UCSD-AML1 (cell line): Measurements from ENCODE around the gene FXYD6.

Source experiments
- DNase-seq: peaks from one replicate; lab custom pipeline; 2025; ENCODE audit not compliant: unreplicated experiment; lab: John Stamatoyannopoulos, UW

FXYD6 gene

DNA sequence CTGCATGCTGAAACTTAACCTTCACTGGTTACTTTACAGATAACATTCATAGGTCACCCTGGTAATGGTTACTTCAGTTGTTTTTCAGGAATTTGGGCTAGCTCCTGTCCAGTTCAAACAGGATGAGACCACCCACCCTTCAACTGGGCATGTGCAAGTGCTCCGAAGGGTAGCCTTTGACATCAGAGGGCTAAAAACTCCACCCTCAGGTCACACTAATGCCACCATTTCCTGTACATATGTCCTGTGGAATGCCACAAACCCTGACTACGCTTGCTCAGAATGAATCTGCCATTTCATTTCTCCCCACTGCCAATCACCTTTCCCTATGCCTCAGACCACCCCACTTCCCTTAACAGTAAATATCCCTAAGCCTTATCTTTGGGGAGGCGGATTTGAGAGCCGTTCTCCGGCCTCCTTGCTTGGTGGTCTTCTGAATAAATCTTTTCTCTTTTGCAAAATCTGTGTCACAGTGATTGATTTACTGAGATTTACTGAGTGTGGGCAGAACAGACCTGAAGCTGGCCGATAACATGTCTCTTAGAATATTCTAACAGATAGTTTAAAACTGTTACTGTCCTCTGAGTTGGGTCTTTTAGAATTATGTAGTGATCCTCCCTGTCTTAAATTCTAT lies 26.6 kb downstream of the FXYD6 start:
- DNase-seq: no peak

DNA sequence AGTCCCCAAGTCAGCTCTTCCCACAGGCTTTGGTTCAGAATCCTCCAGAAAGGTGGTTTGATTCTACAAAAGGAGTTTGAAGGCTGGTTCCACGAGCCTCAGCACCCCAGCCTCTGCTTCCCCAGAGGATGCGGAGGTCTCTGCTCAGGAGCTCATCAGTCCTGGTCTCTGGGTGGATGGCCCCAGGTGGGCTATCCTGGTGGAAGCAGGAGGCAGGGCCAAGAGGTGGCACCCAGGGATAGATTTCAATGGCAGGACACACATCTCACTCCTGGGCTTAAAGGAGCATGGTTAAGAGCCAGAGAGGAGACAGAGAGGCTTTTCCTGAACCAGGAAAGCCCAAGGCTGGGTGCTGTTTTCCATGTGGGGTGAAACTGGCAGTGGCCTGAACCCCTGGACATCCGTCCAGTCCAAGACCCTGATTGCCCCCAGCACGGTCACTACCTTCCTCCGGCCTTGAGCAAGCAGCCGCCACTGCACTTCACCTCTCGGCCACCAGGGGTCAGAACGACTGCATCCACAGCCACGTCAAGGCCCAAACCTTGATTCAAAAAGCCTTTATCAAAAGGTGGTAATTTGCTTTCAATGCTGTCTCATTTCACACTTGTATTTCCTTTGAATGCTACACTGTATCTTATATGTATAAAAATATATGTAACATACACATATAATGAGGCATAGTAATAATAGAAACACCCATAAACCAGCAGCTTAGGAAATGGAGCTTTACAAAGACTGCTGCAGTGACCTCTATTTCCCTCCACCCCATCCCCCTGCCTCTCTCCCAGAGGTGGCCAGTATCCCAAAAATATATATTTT lies 32.6 kb downstream of the FXYD6 start:
- DNase-seq: peak; percentile 76

DNA sequence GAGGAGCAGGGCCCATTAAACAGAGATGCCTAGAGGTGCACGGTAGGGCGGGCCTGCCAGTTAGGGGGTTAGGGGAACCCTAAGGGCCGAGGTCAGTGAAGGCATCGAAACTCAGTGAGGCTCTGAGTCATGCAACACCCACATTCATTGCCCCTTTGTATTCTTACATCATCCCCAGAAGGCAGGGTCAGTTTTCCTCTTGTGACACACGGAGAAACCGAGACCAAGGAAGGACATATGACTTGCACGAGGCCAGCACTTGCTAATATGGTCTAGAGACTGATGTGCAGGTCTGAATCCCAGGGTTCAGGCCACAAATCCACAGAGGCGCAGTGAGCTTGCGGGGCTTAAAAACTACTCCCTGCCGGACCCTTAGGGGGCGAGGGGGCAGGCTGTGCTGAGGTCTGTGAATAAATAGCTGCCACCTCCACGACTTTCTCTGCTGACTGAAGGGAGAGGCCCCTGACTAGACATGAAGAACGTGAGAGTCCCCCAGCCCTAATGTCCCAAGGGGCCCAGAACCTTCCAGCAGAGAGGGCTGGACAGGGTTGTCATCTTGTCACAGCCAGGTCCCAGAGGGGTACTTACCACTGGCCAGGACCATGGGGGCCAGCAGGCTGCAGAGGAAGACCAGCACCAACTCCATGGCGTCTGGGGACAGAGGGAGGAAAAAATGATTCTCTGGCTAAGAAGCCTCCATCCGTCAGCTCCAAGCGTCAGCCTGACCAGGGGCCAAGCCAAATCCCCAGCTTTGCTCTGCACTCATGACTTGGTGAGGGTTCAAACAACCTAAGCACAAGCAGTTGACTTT lies 34.1 kb downstream of the FXYD6 start:
- DNase-seq: no peak

DNA sequence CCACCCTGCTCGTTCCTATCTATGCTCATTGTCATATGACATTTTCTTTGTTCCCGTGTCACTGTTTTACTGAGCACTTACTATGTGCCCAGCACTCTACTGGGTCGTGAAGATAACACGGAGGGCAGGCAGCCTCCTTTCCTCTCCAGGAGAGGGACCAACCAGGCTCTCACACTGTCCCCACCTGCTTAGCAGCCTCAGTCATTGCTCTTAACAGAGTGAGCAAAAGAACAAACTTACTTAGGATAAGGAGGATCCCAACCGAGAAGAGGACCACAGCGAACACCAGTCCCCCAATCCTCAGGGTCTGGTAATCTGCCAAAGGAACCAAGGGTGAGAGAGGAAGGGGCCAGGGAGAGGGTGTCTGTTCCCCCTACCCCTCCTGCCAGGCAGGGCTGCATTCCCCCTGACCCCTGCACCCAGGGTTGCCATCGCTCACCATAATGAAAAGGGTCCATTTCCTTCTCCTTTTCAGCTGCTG lies 34.9 kb downstream of the FXYD6 start:
- DNase-seq: no peak

DNA sequence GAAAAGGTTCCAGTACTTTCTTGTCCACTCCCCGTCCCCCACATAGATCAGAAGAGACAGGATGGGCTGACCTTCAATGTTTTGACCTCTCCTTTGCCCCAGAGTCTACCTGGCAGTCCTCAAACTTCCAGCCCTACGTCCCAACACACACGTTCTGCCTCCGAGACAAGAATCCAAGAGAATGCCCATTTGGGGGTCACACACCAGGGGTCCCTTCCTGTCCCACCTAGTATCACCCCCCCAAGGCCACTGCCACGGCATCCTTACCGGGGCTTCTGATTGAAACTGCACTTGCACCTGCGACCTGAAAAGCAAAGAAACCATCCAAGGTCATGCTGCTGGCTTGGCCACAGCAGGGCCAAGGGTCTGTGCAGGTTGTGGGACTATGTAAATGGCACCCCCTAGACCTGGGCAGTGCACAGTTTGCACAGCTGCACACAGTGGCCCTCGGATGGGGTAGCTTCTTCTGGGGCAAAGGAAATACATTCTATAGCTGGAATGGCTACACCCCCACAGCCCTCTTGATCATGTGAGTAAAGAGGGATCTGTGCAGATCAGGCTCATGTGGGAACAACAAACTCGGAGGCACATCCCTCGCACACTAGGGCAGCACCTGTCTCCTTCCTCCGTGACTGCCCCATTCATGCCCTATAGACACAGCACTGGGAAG lies 35.4 kb downstream of the FXYD6 start:
- DNase-seq: no peak

DNA sequence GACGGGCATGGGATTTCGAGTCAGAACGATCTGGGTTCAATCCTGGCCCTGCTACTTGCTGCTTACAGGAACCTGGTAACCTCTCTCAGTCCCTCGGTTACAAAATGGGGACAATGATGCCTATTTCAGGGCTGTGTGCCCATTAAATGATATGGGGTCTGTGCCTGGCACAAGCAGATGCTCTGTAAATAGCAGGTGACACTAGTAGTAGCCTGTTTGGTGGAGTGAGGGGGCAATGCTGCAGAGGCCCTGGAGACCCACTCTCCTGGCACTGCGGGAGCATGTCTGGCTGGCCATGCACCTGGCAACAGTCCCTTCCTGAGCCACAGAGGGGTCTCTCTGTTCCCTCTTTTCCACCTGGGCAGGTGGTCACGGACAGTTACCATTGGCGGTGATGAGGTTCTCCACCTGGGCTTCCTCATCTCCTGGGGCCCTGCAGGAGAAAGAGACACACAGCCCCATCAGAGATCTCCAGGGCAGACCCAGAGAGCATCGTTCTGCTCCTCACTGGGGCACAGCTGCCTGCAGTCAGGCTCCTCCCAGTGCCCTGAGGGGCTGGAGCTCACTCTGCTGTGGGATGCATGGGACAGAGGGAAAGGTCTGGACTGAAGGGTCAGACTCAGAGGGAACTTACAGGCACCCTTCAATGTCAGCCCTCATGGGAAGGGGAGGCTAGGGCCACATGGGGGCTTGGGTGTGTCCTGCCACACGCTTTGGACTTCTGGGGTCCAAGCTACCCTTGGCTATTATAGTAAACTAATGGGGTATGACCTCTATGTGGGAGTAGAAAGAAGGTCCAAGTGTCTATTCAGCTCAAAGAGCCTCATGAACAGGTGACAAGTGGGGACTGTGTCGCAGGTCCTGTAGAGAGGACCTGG lies 36.3 kb downstream of the FXYD6 start:
- no peak for DNase-seq

DNA sequence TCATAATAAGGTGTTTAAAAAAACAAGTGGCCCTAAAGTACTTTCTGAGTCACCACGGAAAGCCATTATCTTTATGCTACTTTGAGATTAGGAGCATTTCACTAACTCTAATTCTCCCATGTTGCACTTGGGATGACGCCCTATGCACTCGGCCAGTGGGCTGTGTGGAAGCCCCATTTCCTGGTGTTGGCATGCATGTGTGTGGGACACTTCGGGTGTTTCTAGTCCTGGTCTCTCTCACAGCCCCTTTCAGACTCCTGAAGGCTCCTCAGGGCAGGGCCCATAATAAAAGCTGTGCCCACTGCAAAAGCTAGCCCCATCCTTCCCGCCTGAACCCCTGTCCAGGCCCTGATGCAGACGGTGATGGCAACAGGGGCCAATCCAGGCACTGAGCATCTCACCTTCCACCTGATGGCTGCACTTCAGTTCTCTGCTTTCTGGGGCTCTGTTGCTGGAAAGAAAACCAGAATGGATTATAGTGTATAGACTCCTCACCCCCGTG lies 37.0 kb downstream of the FXYD6 start:
- no peak for DNase-seq

DNA sequence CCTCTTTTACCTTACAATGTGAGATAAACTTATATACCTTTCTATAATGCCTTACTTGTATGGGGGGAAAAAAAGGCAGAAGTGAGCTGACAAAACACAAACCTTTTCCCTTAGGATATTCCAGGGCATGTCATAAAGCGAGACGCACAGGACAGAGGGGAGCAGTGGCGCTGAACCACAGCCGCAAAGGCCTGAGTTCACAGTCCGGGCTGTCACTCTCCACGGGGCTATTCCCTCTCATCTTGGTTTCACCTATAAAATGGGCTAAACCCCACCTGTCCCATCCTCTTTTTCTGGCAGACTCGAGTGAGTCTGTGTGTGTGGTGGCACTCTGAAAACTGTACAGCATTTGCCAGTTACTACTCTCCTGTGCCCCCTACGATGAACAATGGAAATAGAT lies 37.6 kb downstream of the FXYD6 start:
- no peak for DNase-seq

DNA sequence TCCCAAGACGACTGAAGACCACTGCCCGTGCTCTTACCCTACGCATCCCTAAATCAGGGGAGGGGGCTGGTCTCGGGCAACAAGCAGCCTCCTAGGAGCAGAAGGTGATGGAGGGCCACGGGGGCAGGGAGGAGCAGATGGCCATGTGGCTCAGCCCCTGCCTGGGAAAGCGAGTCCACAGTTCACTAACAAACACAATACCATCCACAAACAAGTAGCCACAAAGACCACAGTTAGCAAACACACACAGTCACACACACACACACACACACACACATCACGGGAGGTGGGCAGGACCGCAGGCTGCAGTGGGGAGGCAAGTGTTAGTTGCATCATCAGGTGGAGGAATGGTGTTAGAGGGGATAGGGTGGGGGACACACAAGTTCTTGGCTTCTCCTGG lies 38.7 kb downstream of the FXYD6 start:
- DNase-seq: no peak

DNA sequence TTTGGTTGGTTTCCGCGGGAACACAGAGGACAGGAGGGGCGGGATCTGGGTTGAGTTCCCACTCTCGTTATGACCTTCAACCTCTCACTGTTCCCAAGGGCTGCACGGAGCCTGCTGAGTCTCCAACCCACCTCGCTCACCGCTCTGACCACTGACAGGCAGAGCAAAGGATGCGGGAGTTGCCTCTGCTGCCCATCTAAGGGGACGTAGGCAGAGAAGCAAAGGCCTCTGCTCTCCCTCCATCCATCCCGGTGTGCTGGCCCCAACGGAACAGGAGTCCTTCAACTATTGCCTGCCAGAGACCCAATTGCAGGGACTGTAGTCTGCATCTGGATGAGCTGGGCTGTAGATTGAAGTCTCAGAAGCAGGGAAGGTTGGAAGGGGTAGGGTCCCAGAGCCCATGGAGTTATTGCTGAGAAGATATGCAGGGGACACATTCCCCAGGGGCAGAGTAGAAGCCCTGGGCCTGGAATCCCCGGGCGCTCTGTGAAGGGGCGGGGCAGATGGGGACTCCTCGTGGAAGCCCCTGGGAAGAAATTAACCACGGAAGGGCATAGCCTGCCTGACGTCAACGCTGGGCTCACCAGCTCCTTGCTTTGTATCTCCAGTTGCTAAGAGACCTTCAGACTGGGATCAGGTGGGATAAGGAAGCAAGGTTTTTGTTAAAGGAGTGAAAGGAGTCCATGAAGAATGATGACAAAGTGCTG lies 39.2 kb downstream of the FXYD6 start:
- no peak for DNase-seq

DNA sequence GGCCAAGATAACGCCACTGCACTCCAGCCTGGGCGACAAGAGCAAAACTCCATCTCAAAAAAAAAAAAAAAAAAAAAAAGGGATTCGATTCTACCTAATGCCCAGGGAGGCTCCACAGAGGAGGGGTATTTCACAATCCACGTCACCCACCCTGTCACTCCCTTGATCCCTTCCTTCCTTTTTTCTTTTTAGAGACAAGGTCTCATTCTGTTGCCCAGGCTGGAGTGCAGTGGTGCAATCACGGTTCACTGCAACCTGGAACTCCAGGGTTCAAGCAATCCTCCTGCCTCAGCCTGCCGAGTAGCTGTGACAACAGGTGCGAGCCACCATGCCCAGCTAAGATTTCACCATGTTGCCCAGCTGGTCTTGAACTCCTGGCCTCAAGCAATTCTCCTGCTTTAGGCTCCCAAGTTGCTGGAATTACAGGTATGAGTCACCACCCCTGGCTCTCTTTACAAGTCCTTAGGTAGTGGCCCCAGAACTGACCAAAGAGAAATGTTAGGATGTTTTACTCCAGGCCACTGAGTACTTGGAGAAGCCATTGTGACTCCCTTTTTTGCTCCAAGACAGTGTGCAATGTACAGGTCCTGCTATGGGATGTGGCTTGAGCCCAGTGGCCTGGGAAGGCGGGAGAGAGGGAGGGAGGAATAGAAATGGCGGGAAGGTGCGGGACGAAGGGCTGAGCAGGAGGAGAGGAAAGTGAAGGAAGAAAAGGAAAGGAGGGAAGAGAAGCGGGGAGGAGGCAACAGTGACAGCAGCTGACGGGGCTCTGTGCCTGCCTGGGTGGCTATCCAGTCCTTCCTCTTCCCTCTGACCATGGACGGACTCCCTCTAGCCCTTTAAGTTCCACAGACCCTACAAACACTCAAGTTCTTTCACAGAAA lies 40.1 kb downstream of the FXYD6 start:
- DNase-seq: no peak

DNA sequence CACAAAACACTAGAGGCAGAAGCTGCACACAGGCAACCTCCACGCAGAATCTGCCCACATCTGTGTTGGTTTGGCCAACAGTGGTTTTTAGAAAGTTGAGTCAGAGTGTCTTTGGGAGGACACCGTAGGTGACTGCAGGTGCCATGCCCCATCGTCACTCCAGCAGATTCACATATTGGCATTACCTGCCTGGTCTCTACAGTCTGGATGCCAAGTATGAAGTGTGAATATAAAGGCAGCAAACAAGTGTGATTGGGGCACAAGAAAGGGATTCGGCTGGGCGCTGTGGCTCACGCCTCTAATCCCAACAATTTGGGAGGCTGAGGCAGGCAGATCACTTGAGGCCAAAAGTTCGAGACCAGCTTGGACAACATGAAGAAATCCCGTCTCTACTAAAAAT lies 40.9 kb downstream of the FXYD6 start:
- no peak for DNase-seq

DNA sequence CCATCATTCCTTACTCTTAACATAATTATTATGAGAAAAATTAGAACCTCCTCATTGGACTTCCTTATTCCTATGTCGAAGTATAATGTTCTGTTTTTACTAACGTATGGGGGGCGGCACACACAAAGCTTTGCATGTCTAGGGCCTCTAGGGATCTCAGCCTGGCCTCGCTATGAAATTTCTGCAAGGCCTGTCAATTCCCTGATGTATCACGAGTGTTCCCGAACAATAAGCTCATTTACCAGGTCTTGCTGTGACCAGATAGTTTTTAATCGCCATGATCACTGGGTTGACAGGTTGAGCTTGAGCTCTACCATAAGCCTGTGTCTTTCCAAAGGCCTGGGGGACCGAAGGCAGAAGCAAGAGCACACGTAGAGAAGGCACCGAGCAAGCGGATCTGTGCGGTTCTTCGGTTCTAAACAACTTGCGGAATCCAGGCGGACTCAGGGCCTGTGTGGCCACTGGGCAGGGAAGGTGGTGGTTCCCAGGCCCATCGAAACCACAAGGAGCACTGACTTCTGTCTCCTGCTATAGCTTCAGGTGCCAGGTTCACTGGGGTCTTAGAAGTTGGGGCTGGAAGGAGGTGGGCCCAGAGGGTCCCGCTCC lies 41.5 kb downstream of the FXYD6 start:
- DNase-seq: no peak

DNA sequence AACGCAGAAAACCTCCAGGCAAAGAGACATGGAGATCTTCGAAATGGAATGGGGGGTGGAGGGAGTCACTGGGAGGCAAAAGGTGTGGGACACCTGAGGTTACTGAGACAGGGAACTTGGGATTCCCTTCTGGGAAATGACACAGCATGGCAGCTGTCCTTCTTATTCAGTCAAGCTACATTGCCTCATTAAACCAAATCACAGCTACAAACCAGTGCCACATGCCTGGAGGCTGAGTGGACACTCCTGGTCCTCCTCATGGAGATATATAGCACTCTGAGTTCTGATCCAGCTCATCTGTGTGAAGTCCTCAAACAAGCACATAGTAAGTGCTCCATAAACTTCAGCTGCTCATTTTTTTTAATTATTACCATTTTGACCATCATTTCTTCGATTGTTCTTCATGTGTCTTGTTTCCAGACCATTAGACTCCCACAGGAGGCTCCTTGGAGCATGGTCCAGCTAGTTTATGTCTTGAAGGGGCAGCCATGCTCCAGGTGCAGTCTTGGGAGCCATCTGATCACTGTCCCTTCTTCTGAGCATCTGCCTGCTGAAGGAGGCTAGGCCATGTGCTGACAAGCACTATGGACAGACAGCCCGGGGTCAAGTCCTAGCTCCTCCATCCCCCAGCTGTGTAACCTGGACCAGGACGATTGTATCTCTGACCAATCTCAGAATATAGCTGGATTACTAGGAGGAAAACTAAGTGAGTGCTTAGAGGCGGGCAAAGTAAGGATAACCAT lies 42.2 kb downstream of the FXYD6 start:
- no peak for DNase-seq

DNA sequence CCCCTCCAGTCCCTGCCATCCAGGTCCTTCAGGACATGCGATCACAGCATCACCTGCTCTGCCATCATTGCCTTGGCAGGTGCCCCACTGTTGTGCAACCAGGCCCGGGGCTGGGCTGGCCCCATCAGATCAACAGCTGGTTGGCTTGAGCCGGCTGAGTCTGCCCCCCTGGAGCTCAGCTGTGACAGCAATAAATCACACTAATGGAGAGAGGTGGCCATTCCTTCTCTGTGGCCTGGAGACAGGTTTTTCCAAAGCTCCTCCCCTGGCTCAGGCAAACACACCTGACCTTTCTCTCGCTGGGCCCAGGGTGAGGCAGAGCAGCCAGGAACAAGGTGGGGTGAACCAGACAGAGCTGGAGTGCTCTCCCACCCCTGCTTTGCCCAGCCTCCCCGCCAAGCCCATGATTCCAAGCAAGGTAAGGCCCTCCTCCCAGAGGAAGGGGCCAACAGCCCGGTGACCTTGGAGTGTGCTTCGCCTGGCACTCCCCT lies 43.0 kb downstream of the FXYD6 start:
- no peak for DNase-seq

DNA sequence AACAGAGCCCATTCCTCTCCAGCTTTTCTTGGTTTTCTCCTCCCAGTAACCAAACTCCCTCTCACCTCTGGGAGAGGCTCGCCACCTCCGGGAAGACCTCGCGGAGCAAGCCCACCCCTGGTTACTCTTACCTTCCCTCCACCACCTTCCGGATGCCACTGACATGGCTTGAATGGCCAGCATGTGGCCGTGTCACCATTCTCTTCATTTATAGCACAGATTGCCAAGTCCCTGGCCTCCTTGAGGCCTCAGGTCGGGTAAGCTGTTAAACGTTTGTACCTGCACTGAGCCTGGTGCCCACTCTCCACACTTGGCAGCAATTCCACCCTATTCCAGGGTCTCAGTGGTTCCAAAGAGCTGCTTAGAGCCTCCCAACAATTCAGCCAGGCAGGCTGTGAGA lies 43.9 kb downstream of the FXYD6 start:
- no peak for DNase-seq
